ENCODE results near the gene LGR5. TPM values are rescaled to one million over a fixed set of nuclear protein-coding genes. Genes with fewer than 3 reads are reported as not detected.

Gene LGR5
- total RNA-seq, 3 donors from 2014 or later: 1.5 to 6.7 (median 4.4) TPM

- intact Hi-C loops (cut with DNase I, micrococcal nuclease): no loop called here
- Histone ChIP-seq H3K4me1 (ENCODE audit: low read depth) (no peaks in the 10 kb centered on the region), H3K9me3 (no peaks in the 10 kb centered on the region), H3K4me3 (no peak overlapping the region), H3K36me3 (ENCODE audit: low read depth) (no peaks in the 10 kb centered on the region)
- no peak for ATAC-seq
- TF ChIP-seq, protein P1, sequence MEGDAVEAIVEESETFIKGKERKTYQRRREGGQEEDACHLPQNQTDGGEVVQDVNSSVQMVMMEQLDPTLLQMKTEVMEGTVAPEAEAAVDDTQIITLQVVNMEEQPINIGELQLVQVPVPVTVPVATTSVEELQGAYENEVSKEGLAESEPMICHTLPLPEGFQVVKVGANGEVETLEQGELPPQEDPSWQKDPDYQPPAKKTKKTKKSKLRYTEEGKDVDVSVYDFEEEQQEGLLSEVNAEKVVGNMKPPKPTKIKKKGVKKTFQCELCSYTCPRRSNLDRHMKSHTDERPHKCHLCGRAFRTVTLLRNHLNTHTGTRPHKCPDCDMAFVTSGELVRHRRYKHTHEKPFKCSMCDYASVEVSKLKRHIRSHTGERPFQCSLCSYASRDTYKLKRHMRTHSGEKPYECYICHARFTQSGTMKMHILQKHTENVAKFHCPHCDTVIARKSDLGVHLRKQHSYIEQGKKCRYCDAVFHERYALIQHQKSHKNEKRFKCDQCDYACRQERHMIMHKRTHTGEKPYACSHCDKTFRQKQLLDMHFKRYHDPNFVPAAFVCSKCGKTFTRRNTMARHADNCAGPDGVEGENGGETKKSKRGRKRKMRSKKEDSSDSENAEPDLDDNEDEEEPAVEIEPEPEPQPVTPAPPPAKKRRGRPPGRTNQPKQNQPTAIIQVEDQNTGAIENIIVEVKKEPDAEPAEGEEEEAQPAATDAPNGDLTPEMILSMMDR (IDR thresholded peaks at IDR 0.05): no peak
- DNase-seq: no peak
Measured at GRCh38 chr12:71399197-71399596, 40.4 kb upstream of the LGR5 start.

GRCh38 chr12:71400481-71400880 lies 39.1 kb upstream of the LGR5 start:
- TF ChIP-seq, protein P1 (IDR thresholded peaks at IDR 0.05): no peak
- H3K4me1 ChIP-seq (ENCODE audit: low read depth): no peaks in the 10 kb centered on the region
- ATAC-seq (no peak), DNase-seq (no peak)
- H3K36me3 ChIP-seq (ENCODE audit: low read depth): no peaks in the 10 kb centered on the region
- intact Hi-C loops (cut with DNase I, micrococcal nuclease): no loop called here
- no peaks in the 10 kb centered on the region for H3K9me3 ChIP-seq
- H3K4me3 ChIP-seq: no peak overlapping the region

DNA sequence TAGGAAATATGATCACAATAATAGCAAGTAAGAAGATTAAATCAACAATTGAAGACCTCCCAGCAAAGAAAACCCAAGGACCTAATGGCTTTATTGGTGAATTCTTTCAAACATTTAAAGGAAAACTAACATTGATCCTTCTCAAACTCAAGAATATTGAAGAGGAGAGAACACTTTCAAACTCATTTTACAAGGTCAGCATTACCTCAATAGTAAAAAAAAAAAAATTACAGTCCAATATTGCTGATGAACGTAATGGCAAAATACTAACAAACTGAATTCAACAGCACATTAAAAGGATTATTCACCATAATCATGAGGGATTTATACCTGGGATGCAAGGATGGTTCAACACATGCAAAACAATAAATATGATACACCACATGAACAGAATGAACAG lies 33.7 kb upstream of the LGR5 start:
- H3K4me1 ChIP-seq (ENCODE audit: low read depth): no peaks in the 10 kb centered on the region
- ATAC-seq: no peak
- no peak for DNase-seq
- no peak overlapping the region for H3K4me3 ChIP-seq
- intact Hi-C loops (cut with DNase I, micrococcal nuclease): no loop called here
- H3K9me3 ChIP-seq: peaks cover 10% of the 10 kb centered on the region
- H3K36me3 ChIP-seq (ENCODE audit: low read depth): no peaks in the 10 kb centered on the region
- TF ChIP-seq, protein P1 (IDR thresholded peaks at IDR 0.05): no peak

GRCh38 chr12:71407732-71408131 lies 31.9 kb upstream of the LGR5 start:
- TF ChIP-seq, protein P1 (IDR thresholded peaks at IDR 0.05): no peak
- intact Hi-C loops (cut with DNase I, micrococcal nuclease): no loop called here
- H3K36me3 ChIP-seq (ENCODE audit: low read depth): no peaks in the 10 kb centered on the region
- ATAC-seq (no peak), DNase-seq (no peak)
- H3K4me3 ChIP-seq: no peak overlapping the region
- H3K4me1 ChIP-seq (ENCODE audit: low read depth): no peaks in the 10 kb centered on the region
- peaks cover 10% of the 10 kb centered on the region for H3K9me3 ChIP-seq

- no peak for ATAC-seq
- no peak overlapping the region for H3K4me3 ChIP-seq
- peaks cover 10% of the 10 kb centered on the region for H3K9me3 ChIP-seq
- TF ChIP-seq, protein P1 (IDR thresholded peaks at IDR 0.05): no peak
- no peaks in the 10 kb centered on the region for H3K36me3 ChIP-seq (ENCODE audit: low read depth)
- no peak for DNase-seq
- intact Hi-C loops (cut with DNase I, micrococcal nuclease): loop anchor here in 1 of 2 donors (10.0 kb wide), 1 partner anchor 224 kb away; no protein-coding TSS in a partner anchor
- H3K4me1 ChIP-seq (ENCODE audit: low read depth): no peaks in the 10 kb centered on the region
Measured at GRCh38 chr12:71410844-71411243, 28.8 kb upstream of the LGR5 start.

DNA sequence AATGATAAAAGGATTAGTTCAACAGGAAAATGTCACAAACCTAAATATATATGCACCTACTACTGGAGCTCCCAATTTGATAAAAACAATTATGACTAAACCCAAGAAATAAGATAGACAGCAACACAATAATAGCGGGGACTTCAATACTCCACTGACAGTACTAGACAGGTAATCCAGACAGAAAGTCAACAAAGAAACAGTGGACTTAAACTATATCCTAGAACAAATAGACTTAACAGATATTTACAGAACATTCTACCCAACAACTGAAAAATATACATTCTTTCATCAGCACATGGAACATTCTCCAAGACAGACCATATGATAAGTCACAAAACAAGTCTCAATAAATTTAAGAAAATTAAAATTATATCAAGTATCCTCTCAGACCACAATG lies 28.0 kb upstream of the LGR5 start:
- TF ChIP-seq, protein P1 (IDR thresholded peaks at IDR 0.05): no peak
- no peak for DNase-seq
- Histone ChIP-seq H3K4me3 (no peak overlapping the region), H3K36me3 (ENCODE audit: low read depth) (no peaks in the 10 kb centered on the region), H3K9me3 (peaks cover 10% of the 10 kb centered on the region), H3K4me1 (ENCODE audit: low read depth) (no peaks in the 10 kb centered on the region)
- ATAC-seq: no peak
- intact Hi-C loops (cut with DNase I, micrococcal nuclease): loop anchor here in 1 of 2 donors (10.0 kb wide), 1 partner anchor 223 kb away; no protein-coding TSS in a partner anchor
